ENCODE measurements around the gene ZNF575.

ZNF575 gene

GRCh38 chr19:43483281-43483680, 49.7 kb upstream of the ZNF575 start:
- POLR2A ChIA-PET = interaction anchor here (1.1 to 2.1 kb wide), 2 partner anchors 13 to 21 kb away, joined by 6 to 11 read pairs; partner anchors contain the start of gene PHLDB3
- H3K4me1 ChIP-seq (ENCODE audit: control insufficient read depth, insufficient read depth, low read length) = no peaks in the 10 kb centered on the region
- no peak overlapping the region for H3K4me3 ChIP-seq (ENCODE audit: low read depth, low read length)
- no peaks in the 10 kb centered on the region for H3K9me3 ChIP-seq (ENCODE audit: control insufficient read depth, insufficient read depth, low read depth, low read length)
- TF ChIP-seq ZFP37 (tag by site-specific recombination; IDR thresholded peaks at IDR 0.05) (no peak), ZNF48 (tag by site-specific recombination; IDR thresholded peaks at IDR 0.05) (no peak), EGR2 (tag by site-specific recombination; IDR thresholded peaks at IDR 0.05; ENCODE audit: low read depth) (peak; percentile 34; the same call in 1 of the 2 replicates), ZNF121 (tag by site-specific recombination; IDR thresholded peaks at IDR 0.05) (peak; percentile 40; the same call in 1 of the 2 replicates)
- CTCF ChIA-PET = interaction anchor here (0.7 to 4.6 kb wide), 6 partner anchors 15 to 51 kb away, joined by 3 to 24 read pairs (median 5); no protein-coding TSS in a partner anchor
- H3K36me3 ChIP-seq (ENCODE audit: control insufficient read depth in 2 of 2, insufficient read depth in 1 of 2, low read length in 2 of 2) = peaks cover 0 to 11% of the 10 kb centered on the region in 2 experiments; a peak in 1 of 3 replicates
- H3K27ac ChIP-seq (ENCODE audit: extremely low read depth, low read depth, low read length) = no peak overlapping the region

- ChIA-PET CTCF (interaction anchor here (4.6 kb wide), 1 partner anchor 39 kb away, joined by 24 read pairs; no protein-coding TSS in a partner anchor), POLR2A (interaction anchor here (0.5 to 0.7 kb wide), 2 partner anchors 16 to 46 kb away, joined by 3 to 5 read pairs; no protein-coding TSS in a partner anchor)
- TF ChIP-seq ZSCAN16 (tag by site-specific recombination; IDR thresholded peaks at IDR 0.05) (no peak), REST (tag by site-specific recombination; IDR thresholded peaks at IDR 0.05) (no peak), ZNF513 (tag by site-specific recombination; IDR thresholded peaks at IDR 0.05) (no peak), ZNF114 (tag by site-specific recombination; IDR thresholded peaks at IDR 0.05) (no peak), ZNF626 (tag by site-specific recombination; IDR thresholded peaks at IDR 0.05) (no peak), YY2 (tag by site-specific recombination; IDR thresholded peaks at IDR 0.05) (no peak), ZNF416 (tag by site-specific recombination; IDR thresholded peaks at IDR 0.05) (no peak), ZNF146 (tag by site-specific recombination; IDR thresholded peaks at IDR 0.05) (no peak), ZBTB11 (tag by site-specific recombination; conservative IDR thresholded peaks at IDR 0.05; ENCODE audit: low read depth) (no peak), ZNF555 (tag by site-specific recombination; conservative IDR thresholded peaks at IDR 0.05) (no peak), ZNF677 (tag by site-specific recombination; IDR thresholded peaks at IDR 0.05) (no peak), ZNF18 (tag by site-specific recombination; IDR thresholded peaks at IDR 0.05) (no peak), ZNF621 (tag by site-specific recombination; IDR thresholded peaks at IDR 0.05) (no peak), RBAK (tag by site-specific recombination; IDR thresholded peaks at IDR 0.05) (no peak), MZF1 (tag by site-specific recombination; IDR thresholded peaks at IDR 0.05; ENCODE audit: borderline replicate concordance) (no peak), HIC1 (tag by site-specific recombination; IDR thresholded peaks at IDR 0.05) (no peak)
- Histone ChIP-seq H3K9me3 (ENCODE audit: control insufficient read depth, insufficient read depth, low read depth, low read length) (no peaks in the 10 kb centered on the region), H3K36me3 (ENCODE audit: control insufficient read depth in 2 of 2, insufficient read depth in 1 of 2, low read length in 2 of 2) (peaks cover 4 to 19% of the 10 kb centered on the region in 2 experiments; a peak in 2 of 3 replicates), H3K27ac (ENCODE audit: extremely low read depth, low read depth, low read length) (no peak overlapping the region), H3K4me3 (ENCODE audit: low read depth, low read length) (no peak overlapping the region), H3K4me1 (ENCODE audit: control insufficient read depth, insufficient read depth, low read length) (no peaks in the 10 kb centered on the region)
Observed at GRCh38 chr19:43485951-43486350, 47.0 kb upstream of the ZNF575 start.

Data from HEK293 (cell line).